Activated CD4-positive, alpha-beta T cell treated with anti-CD3 and anti-CD28 coated beads, Interleukin-2, amount 50 U/mL, for 16 hours (primary cell): ENCODE data around the gene GTF2A1L.
"Not testable (repeated sequence)": the region's sequence is repeated elsewhere in the genome, so short reads cannot be mapped to it uniquely, and the experiment has no call there.

ENCODE experiments used
- DNase-seq: peaks from one replicate; pipeline ENCODE4 v3.0.0-alpha.2; 2020

Gene GTF2A1L, protein sequence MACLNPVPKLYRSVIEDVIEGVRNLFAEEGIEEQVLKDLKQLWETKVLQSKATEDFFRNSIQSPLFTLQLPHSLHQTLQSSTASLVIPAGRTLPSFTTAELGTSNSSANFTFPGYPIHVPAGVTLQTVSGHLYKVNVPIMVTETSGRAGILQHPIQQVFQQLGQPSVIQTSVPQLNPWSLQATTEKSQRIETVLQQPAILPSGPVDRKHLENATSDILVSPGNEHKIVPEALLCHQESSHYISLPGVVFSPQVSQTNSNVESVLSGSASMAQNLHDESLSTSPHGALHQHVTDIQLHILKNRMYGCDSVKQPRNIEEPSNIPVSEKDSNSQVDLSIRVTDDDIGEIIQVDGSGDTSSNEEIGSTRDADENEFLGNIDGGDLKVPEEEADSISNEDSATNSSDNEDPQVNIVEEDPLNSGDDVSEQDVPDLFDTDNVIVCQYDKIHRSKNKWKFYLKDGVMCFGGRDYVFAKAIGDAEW

GRCh38 chr2:48617618-48618017 lies at the start of gene GTF2A1L:
TSS of gene GTF2A1L (plus strand) at chr2:48617856. CDS start at chr2:48617875, 19 bp downstream.
- no peak for DNase-seq

DNA sequence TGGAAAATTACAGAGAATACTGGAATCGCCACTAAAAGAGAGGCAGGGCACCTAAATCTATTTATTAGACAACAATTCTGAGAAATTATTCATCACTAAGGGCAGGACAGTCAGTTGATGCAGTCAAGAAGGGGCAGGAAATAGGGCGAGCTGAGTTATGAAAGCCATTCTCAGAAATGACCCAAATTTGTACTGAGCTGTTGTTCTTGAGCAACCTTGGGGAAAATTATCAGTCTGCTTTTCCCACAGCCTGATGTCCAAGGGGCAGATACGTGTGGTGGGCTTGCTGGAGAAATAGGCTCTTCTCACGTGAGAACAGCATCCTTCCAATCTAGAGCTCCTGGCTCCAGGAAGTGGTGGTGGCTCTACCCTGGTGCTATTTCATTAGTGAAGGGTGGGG lies 49.1 kb upstream of the GTF2A1L start:
- peak; percentile 23 for DNase-seq

DNA sequence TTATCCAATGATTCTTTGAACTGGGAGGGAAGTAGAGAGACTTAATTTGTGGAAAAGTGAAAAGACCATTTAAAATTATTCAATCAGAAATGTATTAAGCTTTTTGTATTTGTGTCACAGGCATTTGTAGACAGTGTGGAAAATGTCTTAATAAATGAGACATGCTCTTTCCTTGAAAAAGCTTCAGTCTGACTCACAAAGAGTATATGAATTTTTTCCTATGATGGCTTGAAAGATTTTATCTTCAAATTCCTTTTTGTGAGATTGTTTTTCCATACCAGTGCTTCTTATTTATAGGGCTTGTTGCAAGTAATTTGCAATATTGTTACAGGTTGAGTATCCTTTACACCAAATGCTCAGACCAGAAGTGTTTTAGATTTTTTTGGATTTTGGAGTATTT lies 48.2 kb upstream of the GTF2A1L start:
- DNase-seq = no peak

DNA sequence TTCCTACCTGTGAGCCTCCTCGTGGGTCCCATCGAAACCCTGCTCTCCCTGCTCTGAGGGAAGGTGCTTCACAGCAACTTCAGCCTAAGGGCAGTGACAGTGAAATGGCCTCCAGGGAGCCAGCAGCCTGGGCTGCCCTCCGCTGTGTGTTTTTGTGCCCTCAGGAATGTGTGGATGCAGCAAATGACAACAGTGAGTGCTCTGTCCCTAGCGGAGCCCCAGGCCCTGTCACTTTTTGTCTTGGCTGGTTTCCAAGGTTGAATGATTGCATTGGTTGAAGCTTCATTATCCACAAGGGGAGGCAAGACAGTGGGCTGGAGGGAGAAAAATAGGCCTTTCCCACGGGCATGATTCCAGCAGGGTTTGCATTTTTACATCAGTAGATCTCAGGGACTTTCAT lies 44.8 kb upstream of the GTF2A1L start:
- DNase-seq = no peak

DNA sequence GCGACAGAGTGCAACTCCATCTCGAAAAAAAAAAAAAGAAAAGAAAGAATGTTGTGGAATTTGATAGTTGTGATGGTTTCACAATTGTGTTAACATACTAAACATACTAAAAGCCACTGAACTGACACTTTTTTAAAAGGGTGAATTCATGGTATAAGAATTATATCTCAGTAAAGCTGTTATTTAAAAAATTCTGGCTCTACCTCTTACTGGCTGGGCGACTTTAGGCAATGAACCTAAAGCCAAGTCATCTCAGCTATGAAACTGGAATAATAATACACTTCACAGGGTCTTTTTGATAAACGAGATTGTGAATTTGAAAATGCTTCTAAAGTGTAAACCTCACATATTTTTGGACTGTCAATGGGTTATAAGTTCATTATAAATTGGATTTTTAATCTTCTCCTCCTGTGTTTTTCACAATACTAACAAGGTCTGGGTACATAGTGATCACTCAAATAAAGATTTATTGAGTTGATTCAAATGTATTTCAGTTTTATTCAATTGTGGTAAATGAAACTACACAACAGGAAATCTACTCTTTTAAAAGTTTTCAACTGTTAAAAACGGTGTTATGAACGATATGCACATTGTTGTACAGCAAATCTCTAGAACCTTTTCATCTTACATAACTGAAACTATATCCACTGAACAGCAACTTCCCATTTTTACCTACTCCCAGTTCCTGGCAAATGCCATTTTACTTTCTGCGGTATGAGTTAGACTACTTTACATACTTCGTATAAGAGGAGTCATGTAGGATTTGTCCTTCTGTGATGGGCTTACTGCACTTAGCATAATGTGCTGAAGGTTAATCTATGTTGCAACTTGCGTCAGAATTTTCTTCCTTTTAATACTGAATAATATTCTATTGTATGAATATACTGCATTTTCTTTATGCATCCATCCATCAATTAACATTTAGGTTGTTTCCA lies 43.0 kb upstream of the GTF2A1L start:
- DNase-seq = peak; percentile 36

- DNase-seq = no peak
Observed at GRCh38 chr2:48578313-48578712, 39.3 kb upstream of the GTF2A1L start.

GRCh38 chr2:48583961-48584360 lies 33.7 kb upstream of the GTF2A1L start:
- DNase-seq = no peak

DNA sequence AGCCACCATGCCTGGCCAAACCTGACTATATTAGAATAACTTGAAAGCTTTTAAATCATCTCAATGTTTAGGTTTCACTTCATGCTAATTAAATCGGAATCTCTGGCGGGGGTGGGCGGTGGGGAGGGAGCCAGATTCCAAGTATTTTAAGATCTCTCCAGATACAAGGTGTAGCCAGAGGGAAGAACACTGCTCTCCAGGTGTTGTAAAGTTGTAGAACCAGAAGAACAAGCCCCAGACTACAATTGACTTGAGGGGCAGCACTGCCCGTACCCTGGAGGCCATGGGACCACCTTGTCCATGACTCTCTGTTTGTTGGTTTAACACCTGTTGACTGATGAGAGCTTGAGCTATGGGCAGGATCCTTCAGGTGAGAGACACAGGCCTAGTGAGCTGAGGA lies 33.1 kb upstream of the GTF2A1L start:
- DNase-seq = no peak

DNA sequence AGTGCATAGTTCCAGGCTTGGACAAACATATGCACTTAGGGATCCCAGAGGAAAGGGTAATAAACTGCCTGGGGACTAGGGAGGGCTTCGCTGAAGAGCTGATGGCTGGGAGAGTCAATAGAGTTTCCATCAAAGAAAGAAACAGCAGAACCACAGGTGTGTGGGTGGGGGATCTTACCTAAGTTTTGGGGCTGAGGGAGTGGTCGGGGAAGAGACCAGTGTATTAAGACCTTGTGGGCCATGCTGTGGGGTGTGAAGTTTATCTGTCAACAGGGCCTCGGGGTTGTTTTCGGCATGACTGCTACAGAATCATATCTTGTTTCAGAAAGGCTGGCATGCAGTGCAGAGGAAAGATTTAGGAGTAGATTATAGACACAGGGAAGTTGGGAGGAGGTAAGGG lies 31.2 kb upstream of the GTF2A1L start:
- DNase-seq = no peak

GRCh38 chr2:48587560-48587959 lies 30.1 kb upstream of the GTF2A1L start:
- DNase-seq = no peak

- no peak for DNase-seq
Observed at GRCh38 chr2:48587961-48588360, 29.7 kb upstream of the GTF2A1L start.

- no peak for DNase-seq
Observed at GRCh38 chr2:48588745-48589144, 28.9 kb upstream of the GTF2A1L start.

DNA sequence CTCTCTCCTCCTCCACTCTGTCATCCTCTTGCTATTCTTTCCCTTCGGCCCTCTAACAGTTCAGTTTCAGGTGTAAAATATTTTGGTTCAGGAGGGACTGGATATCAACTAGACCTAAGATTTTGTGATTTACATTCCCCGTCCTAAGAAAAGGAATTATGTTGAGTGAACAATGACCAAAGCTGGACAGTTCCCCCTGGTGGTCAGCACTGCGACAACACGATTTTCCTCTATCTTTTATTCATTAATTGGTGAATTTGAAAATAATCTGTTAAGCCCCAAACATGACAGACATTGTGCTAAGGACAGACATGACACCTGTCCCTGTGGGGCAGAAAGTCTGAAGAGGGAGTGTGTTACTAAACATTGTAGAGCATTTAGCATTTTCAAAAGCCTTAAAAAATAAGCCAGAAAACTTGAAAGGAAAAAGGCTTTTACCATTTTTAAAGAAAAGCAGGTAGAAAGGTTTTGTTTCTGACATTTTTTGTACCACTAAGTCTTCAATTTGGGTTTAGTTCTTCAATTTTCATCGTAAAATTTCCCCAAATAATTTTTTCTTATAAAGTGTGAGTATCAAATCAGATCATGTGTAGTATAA lies 28.4 kb upstream of the GTF2A1L start:
- no peak for DNase-seq

DNA sequence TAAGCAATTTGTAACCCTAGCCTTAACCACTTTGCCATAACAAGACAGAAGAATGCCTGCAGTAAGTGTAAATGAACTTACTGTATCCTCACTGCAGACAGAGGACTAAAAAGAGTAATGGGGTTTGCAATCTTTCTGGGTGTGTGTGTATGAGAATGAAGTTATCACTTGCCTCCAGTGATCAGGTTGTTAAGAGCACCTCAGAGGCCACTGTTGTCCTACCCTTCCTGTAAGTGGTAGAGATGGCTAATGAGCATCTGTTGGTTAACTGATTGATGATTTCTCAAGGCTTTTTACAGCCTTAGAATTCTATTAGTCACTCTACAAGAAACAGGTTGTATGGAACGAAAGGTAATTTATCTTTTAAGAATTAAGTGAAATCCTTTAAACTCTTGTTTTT lies 27.6 kb upstream of the GTF2A1L start:
- DNase-seq = no peak

GRCh38 chr2:48592067-48592466 lies 25.6 kb upstream of the GTF2A1L start:
- DNase-seq = no peak

DNA sequence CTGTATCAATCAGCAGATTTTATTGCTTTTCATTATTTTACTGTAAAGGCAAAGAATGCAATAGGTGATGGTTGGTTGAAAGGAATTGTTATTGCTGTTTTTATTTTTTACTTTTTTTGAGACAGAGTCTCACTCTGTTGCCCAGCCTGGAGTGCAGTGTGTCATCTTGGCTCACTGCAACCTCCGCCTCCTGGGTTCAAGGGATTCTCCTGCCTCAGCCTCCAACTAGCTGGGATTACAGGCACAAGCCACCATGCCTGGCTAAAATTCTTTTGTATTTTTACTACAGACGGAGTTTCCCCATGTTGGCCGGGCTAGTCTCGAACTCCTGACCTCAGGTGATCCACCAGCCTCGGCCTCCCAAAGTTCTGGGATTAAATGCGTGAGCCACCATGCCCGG lies 20.9 kb upstream of the GTF2A1L start:
- DNase-seq = not testable (repeated sequence)

- no peak for DNase-seq
Observed at GRCh38 chr2:48597492-48597891, 20.2 kb upstream of the GTF2A1L start.

GRCh38 chr2:48600204-48600813 lies 17.3 kb upstream of the GTF2A1L start:
- DNase-seq = peak; percentile 48

GRCh38 chr2:48600917-48601316 lies 16.7 kb upstream of the GTF2A1L start:
- DNase-seq = no peak

DNA sequence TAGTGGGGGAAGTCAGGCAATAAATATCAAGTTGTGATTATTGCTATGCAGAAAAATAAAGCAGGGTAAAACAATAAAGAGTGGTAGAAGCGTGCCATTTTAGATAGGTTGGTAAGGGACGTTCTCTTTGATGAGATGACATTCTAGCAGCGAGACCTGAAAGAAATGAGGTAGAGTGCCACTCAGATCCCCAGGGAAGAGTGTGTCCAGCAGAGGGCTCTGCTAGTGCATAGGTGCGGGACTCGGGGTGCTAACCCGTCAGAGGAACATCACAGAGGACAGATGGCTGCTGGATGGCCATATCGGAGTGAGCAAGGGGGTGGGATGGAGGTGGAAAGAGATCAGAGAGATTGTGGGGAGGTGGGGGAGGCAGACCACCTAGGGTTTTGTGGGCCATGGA lies 16.3 kb upstream of the GTF2A1L start:
- DNase-seq = peak; percentile 26

DNA sequence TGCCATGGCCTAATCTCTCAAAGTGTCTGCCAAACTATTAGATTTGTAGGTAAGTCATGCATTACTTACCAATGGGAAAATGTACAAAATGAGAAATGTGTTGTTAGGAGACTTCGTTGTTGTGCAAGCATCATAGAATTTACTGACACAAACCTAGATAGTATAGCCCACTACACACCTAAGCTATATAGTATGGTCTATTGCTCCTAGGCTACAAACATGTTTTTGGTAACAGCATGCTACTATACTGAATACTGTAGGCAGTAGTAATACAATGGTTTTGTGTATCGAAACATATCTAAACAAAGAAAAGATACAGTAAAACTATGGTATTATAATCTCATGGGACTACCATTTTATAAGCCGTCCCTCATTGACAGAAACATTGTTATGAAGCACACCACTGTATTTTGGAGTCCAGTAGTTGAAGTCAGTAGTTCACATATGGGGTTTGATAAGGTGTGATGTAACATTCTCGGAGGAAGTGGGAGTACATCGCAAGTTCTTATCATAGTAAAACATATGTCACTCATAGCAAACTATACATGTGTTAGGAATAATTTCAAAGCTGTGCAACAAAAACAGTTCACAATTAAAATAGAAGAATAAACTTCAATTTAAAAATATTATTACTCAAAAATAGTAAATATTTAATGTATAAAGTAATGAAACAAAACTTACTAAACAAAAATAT lies 12.0 kb upstream of the GTF2A1L start:
- DNase-seq = no peak

DNA sequence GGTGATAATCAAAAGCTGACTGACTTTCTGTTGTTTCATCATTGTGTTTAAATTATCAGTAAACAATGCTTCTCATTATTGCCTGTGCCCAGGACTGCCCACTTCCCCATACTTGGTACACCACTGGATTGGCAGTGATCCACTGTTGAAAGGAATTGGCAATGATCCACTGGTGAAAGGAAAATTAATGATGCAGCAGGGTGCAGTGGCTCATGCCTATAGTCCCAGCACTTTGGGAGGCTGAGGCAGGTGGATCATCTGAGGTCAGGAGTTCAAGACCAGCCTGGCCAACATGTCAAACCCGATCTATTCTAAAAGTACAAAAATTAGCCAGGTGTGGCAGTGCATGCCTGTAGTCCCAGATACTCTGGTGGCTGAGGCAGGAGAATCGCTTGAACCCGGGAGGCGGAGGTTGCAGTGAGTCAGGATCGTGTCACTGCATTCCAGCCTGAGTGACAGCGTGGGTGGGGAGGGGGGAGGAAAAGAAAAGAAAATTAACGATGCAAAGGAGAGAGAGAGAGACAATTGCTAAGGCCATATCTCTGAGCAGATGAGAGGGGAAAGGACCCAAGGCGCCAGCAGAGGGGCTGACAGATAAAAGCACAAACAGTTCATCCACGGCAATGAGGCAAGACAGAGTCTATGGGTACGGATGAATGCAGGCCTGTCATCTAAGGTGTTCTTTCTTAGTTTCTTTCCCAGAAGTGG lies 10.2 kb upstream of the GTF2A1L start:
- DNase-seq = no peak
